ENCODE measurements around the gene FUBP1.

- TF ChIP-seq MXI1 (IDR thresholded peaks at IDR 0.05; ENCODE audit: low read depth, low read length) = no peak
- no peak for TF ChIP-seq EZH2phosphoT487 (IDR thresholded peaks at IDR 0.05; ENCODE audit: borderline replicate concordance, low read depth)
- TF ChIP-seq FOXJ3 (CRISPR knock-in tag; IDR thresholded peaks at IDR 0.05) = no peak
- TF ChIP-seq PBX3 (IDR thresholded peaks at IDR 0.05) = no peak
- TF ChIP-seq, protein P1, sequence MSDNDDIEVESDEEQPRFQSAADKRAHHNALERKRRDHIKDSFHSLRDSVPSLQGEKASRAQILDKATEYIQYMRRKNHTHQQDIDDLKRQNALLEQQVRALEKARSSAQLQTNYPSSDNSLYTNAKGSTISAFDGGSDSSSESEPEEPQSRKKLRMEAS (IDR thresholded peaks at IDR 0.05; ENCODE audit: low read depth) = no peak
- no peak for TF ChIP-seq RAD21 (IDR thresholded peaks at IDR 0.05; ENCODE audit: low read length)
- TF ChIP-seq POLR2AphosphoS5 (IDR thresholded peaks at IDR 0.05; ENCODE audit: low read depth, low read length) = no peak
- TF ChIP-seq RXRA (IDR thresholded peaks at IDR 0.05; ENCODE audit: borderline replicate concordance, low read depth) = no peak
These were observed 20.5 kb downstream of the FUBP1 start for GRCh38 chr1:77958391-77958790.
